Measurements from ENCODE around the gene GUCA1A. TPM values are rescaled to one million over a fixed set of nuclear protein-coding genes. Genes with fewer than 3 reads are reported as not detected.

The GUCA1A gene
- total RNA-seq (2014; rRNA removed) (not detected in 2 replicates), Bru-seq, nascent RNA (percentile 8 among the genes with signal in this experiment), BruChase-seq, experiment 1, labeled RNA remaining after a 6-hour chase (percentile 13 among the genes with signal in this experiment), BruChase-seq, experiment 2, labeled RNA remaining after a 2-hour chase (percentile 5 among the genes with signal in this experiment)
- long read RNA-seq: 0 reads

DNA sequence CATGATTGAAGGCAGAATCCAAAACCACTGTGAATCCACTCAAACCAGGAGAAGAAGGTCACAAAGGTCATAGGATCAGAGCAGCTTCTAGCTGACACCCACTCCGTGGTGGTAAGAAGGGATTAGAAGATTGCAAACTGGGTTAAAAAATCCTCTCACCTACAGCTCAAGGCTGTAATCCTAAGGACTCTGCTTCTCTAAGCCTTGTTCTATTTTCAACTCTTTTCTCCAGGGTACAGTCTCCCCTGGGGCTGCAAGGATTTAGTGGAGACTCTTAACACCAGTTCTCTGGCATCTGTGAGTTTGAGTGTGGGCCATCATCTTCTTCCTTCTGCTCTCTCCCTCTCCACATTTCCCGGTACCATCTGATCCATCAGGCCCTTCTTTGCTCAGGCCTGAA lies at the start of gene GUCA1A:
Gene GUCA1A, plus strand, starts transcription at position 264 of the 400 bp plus-strand sequence. CDS start 250 bp downstream, outside the sequence.
- Histone ChIP-seq H3K4me1 (ENCODE audit: insufficient read depth, low read length) (no peaks in the 10 kb centered on the region), H3K9me2 (replicated peaks; ENCODE audit: low read length) (no peaks in the 10 kb centered on the region), H4K20me1 (ENCODE audit: low read length) (no peaks in the 10 kb centered on the region), H2AFZ (ENCODE audit: low read length) (no peak within 1 kb of the TSS), H3K9me3 (ENCODE audit: low read length) (no peaks in the 10 kb centered on the region), H3K79me2 (ENCODE audit: low read length) (no peaks in the 10 kb centered on the region), H3K27me3 (ENCODE audit: low read length) (no peaks in the 10 kb centered on the region), H3K36me3 (ENCODE audit: low read depth, low read length) (no peaks in the 10 kb centered on the region), H3F3A (ENCODE audit: low read length, unreplicated experiment) (no peaks in the 10 kb centered on the region), H3K27ac (ENCODE audit: low read length) (no peak within 1 kb of the TSS), H3K9ac (ENCODE audit: low read length) (no peak within 1 kb of the TSS), H3K4me2 (ENCODE audit: low read length) (no peak within 1 kb of the TSS), H3K4me3 (ENCODE audit: low read length) (no peak within 1 kb of the TSS)
- ATAC-seq (no peak), DNase-seq (no peak)
- BruUV-seq (replicated peaks): no TSS peak
- intact Hi-C loops (cut with micrococcal nuclease): no loop called here
- ChIA-PET CTCF (no interaction called here), POLR2A (ENCODE audit: unreplicated experiment) (no interaction called here)
- TF ChIP-seq EZH2phosphoT487 (IDR thresholded peaks at IDR 0.05; ENCODE audit: borderline replicate concordance, low read length) (no peak), EZH2 (IDR thresholded peaks at IDR 0.05; ENCODE audit: low read length, unreplicated experiment) (no peak)
- TF ChIP-seq, protein P1, sequence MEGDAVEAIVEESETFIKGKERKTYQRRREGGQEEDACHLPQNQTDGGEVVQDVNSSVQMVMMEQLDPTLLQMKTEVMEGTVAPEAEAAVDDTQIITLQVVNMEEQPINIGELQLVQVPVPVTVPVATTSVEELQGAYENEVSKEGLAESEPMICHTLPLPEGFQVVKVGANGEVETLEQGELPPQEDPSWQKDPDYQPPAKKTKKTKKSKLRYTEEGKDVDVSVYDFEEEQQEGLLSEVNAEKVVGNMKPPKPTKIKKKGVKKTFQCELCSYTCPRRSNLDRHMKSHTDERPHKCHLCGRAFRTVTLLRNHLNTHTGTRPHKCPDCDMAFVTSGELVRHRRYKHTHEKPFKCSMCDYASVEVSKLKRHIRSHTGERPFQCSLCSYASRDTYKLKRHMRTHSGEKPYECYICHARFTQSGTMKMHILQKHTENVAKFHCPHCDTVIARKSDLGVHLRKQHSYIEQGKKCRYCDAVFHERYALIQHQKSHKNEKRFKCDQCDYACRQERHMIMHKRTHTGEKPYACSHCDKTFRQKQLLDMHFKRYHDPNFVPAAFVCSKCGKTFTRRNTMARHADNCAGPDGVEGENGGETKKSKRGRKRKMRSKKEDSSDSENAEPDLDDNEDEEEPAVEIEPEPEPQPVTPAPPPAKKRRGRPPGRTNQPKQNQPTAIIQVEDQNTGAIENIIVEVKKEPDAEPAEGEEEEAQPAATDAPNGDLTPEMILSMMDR (conservative IDR thresholded peaks at IDR 0.05; ENCODE audit: low read depth, low read length): no peak

DNA sequence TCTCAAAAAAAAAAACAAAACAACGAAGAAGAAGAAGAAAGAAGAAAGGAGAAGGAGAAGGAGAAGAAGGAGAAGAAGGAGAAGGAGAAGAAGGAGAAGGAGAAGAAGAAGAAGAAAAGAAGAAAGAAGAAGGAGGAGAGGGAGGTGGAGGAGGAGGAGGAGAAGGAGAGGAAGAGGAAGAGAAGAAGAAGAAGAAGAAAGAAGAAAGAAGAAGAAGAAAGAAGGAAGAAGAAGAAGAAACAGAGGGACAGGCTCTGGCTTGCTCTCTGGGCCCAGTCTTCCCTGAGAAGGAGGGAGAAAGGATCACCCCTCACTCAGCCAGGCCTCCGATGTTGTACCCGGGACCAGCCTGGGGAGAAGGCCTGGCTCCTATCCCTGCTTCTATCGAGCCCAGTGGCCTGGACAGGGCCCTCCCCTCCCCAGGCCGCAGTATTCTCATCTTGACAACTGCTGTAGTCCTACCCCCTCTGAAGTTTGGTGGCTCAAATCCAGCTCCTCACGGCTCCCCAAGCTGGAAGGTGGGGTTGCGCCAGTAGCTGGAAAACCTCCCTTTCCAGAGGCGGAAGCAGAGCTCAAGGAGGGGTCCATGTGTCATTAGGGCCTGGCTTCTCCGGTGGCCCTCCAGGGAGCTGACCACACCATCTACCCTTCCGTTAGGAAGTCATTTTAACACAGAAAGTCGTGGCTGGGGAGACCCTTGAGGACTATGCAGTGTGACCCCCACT lies 49.6 kb upstream of the GUCA1A start:
- no peak overlapping the region for H2AFZ ChIP-seq (ENCODE audit: low read length)
- peak overlapping the region; percentile 38; the same call in 1 of the 2 replicates for H3K9ac ChIP-seq (ENCODE audit: low read length)
- H3F3A ChIP-seq (ENCODE audit: low read length, unreplicated experiment): no peaks in the 10 kb centered on the region
- peaks cover 22% of the 10 kb centered on the region for H3K36me3 ChIP-seq (ENCODE audit: low read depth, low read length)
- ATAC-seq (no peak), DNase-seq (no peak)
- TF ChIP-seq EZH2phosphoT487 (IDR thresholded peaks at IDR 0.05; ENCODE audit: borderline replicate concordance, low read length) (no peak), EZH2 (IDR thresholded peaks at IDR 0.05; ENCODE audit: low read length, unreplicated experiment) (no peak)
- TF ChIP-seq, protein P1 (conservative IDR thresholded peaks at IDR 0.05; ENCODE audit: low read depth, low read length): no peak
- BruUV-seq (replicated peaks): no TSS peak
- no peaks in the 10 kb centered on the region for H3K9me2 ChIP-seq (replicated peaks; ENCODE audit: low read length)
- no peaks in the 10 kb centered on the region for H3K27me3 ChIP-seq (ENCODE audit: low read length)
- POLR2A ChIA-PET (ENCODE audit: unreplicated experiment): interaction anchor here (1.6 kb wide), 1 partner anchor 24 kb away, joined by 4 read pairs; no protein-coding TSS in a partner anchor
- H3K4me3 ChIP-seq (ENCODE audit: low read length): no peak overlapping the region
- intact Hi-C loops (cut with micrococcal nuclease): no loop called here
- CTCF ChIA-PET: interaction anchor here (1.3 kb wide), 1 partner anchor 14 kb away, joined by 7 read pairs; no protein-coding TSS in a partner anchor
- H3K4me2 ChIP-seq (ENCODE audit: low read length): peak overlapping the region; percentile 69
- H3K4me1 ChIP-seq (ENCODE audit: insufficient read depth, low read length): peaks cover 36% of the 10 kb centered on the region
- no peaks in the 10 kb centered on the region for H4K20me1 ChIP-seq (ENCODE audit: low read length)
- H3K79me2 ChIP-seq (ENCODE audit: low read length): peaks cover 8% of the 10 kb centered on the region
- peak overlapping the region; percentile 84 for H3K27ac ChIP-seq (ENCODE audit: low read length)
- no peaks in the 10 kb centered on the region for H3K9me3 ChIP-seq (ENCODE audit: low read length)
